Measurements from ENCODE around the gene DYNC1H1. TPM values are rescaled to one million over a fixed set of nuclear protein-coding genes. Genes with fewer than 3 reads are reported as not detected.

The DYNC1H1 gene
- total and polyA plus RNA-seq, 2 donors (not counting 1 experiment from before 2014, with no cell fraction given), result 73.2 to 257 TPM

DNA sequence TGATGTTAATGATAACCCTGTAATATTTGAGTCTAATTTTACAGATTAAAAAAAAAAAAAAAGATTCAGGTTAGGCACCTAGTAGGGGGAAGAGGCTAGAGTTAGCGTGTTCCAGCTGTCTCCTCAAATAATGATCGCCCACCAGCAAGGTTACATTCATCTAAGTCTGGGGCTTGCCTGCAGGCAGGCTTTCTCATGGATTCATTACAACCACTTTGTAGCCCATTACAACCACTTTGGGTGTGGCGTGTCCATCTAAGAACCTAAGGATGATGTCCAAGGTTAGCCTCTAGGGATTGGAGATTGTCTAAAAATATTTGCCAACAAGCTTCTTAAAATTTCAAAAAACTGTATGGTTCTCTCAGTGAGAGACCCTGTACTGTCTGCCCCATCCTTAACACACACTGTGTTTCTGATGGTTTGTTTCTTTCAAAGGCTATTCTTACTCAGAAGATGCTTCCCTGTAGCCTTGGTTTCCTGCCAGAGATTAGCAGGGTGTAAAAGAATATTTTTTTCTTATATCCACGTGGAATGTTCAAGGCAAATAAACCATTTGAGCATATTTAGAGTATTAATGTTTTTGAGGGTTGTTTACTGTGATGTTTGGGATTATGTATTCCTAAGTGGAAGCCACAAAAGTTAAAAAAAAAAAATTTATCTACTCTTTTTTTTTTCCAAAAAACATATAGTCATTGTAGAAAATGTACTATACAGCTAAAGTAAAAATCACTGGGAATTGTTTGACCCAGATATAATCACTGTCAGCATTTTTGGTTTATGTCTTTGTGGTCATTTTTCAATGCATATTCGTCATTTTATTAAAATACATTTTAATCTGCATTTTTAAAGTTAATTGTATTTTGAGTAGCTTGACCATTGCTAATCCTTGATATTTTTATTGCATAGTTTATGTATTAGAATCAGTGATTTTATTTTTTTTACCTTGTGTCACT is 1.7 kb downstream of the DYNC1H1 start:
- DNase-seq, result no peak
- no CpG with 5 or more reads among the region's 5 CpGs for WGBS (ENCODE audit: insufficient coverage)
- Mint-ChIP-seq H3K4me1 (peaks cover 45% of the 10 kb centered on the region), H3K27ac (peak overlapping the region; percentile 90), H3K27me3 (no peaks in the 10 kb centered on the region), H3K4me3 (peak overlapping the region; percentile 91), H3K9me3 (ENCODE audit: insufficient read depth) (no peaks in the 10 kb centered on the region)
- H3K79me2 ChIP-seq (ENCODE audit: control insufficient read depth, insufficient read depth, low read length), result peaks cover 66% of the 10 kb centered on the region
- intact Hi-C loops (cut with micrococcal nuclease), result loop anchor here (2.0 kb wide), 1 partner anchor 15 kb away; no protein-coding TSS in a partner anchor
- H3K9me3 ChIP-seq (ENCODE audit: control extremely low read depth in 1 of 3, control insufficient read depth in 2 of 3, insufficient read depth in 1 of 3, low read length in 2 of 3), result no peaks in the 10 kb centered on the region
- peaks cover 1 to 7% of the 10 kb centered on the region in 2 experiments for H3K36me3 ChIP-seq (replicated peaks in 1 of 2; ENCODE audit: control extremely low read depth in 1 of 2, control insufficient read depth in 1 of 2, extremely low read depth in 1 of 2, insufficient read depth in 2 of 2, low read length in 1 of 2)
- no peak for ATAC-seq (ENCODE audit: low read depth)
- H3K4me3 ChIP-seq (ENCODE audit: control extremely low read depth in 1 of 5, extremely low read depth in 1 of 5, insufficient read depth in 1 of 5, low read depth in 2 of 5, low read length in 4 of 5), result peak overlapping the region in 4 of 5 experiments; percentile 93 to 97 (median 95)
- peaks cover 21% of the 10 kb centered on the region for H4K20me1 ChIP-seq (ENCODE audit: control insufficient read depth, insufficient read depth, low read length, poor library complexity, severe bottlenecking)
- peak overlapping the region; percentile 81 for H2AFZ ChIP-seq (ENCODE audit: insufficient read depth, low read depth, low read length, poor library complexity, severe bottlenecking)
- POLR2A ChIA-PET, result interaction anchor here (0.6 to 2.3 kb wide), 4 partner anchors 18 to 340 kb away, joined by 4 to 6 read pairs (median 4); no protein-coding TSS in a partner anchor
- TF ChIP-seq, protein P1, sequence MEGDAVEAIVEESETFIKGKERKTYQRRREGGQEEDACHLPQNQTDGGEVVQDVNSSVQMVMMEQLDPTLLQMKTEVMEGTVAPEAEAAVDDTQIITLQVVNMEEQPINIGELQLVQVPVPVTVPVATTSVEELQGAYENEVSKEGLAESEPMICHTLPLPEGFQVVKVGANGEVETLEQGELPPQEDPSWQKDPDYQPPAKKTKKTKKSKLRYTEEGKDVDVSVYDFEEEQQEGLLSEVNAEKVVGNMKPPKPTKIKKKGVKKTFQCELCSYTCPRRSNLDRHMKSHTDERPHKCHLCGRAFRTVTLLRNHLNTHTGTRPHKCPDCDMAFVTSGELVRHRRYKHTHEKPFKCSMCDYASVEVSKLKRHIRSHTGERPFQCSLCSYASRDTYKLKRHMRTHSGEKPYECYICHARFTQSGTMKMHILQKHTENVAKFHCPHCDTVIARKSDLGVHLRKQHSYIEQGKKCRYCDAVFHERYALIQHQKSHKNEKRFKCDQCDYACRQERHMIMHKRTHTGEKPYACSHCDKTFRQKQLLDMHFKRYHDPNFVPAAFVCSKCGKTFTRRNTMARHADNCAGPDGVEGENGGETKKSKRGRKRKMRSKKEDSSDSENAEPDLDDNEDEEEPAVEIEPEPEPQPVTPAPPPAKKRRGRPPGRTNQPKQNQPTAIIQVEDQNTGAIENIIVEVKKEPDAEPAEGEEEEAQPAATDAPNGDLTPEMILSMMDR (IDR thresholded peaks at IDR 0.05), result no peak
- TF ChIP-seq EZH2 (IDR thresholded peaks at IDR 0.05; ENCODE audit: borderline replicate concordance, insufficient read depth, low read depth, low read length, poor library complexity, severe bottlenecking), result no peak
- peaks cover 12 to 30% of the 10 kb centered on the region in 2 donors for H3K4me1 ChIP-seq (ENCODE audit: control insufficient read depth in 2 of 2, insufficient read depth in 2 of 2, low read length in 2 of 2)
- H3K27ac ChIP-seq (ENCODE audit: low read length in 2 of 2), result peak overlapping the region in 1 of 2 donors; percentile 72
- peak overlapping the region; percentile 89 for H3K9ac ChIP-seq (ENCODE audit: low read length)
- H3K27me3 ChIP-seq (replicated peaks in 1 of 4; ENCODE audit: control extremely low read depth in 1 of 4, control insufficient read depth in 3 of 4, insufficient read depth in 4 of 4, low read length in 3 of 4), result no peaks in the 10 kb centered on the region
- CTCF ChIA-PET, result interaction anchor here (0.5 to 1.7 kb wide), 7 partner anchors 15 to 351 kb away, joined by 3 to 7 read pairs (median 3); no protein-coding TSS in a partner anchor
- peak overlapping the region; percentile 88 for H3K4me2 ChIP-seq (replicated peaks; ENCODE audit: low read depth, low read length, poor library complexity, severe bottlenecking)
